Left ventricle myocardium inferior (tissue), 1 donor: ENCODE measurements around the gene STRA6. TPM values are rescaled to one million over a fixed set of nuclear protein-coding genes. Genes with fewer than 3 reads are reported as not detected.

Experiments
- DNase-seq: peaks from one replicate; pipeline ENCODE4 v3.0.0-alpha.2; 2020
- H3K27ac ChIP-seq: fragments of 200-600 bp; replicated peaks from 2 replicates; pipeline ENCODE4 v1.8.0; 2021
- H3K27me3 ChIP-seq: fragments of 200-600 bp; 2 replicates; pipeline ENCODE4 v1.8.0; 2021; ENCODE audit warnings: low read depth
- H3K36me3 ChIP-seq: fragments of 200-600 bp; 2 replicates; pipeline ENCODE4 v1.8.0; 2021
- H3K4me1 ChIP-seq: fragments of 200-600 bp; 2 replicates; pipeline ENCODE4 v1.8.0; 2021
- H3K4me3 ChIP-seq: fragments of 200-600 bp; 2 replicates; pipeline ENCODE4 v1.8.0; 2021; ENCODE audit warnings: mild to moderate bottlenecking, moderate library complexity
- H3K9me3 ChIP-seq: fragments of 200-600 bp; replicated peaks from 2 replicates; pipeline ENCODE4 v1.8.0; 2021
- CTCF ChIP-seq: fragments of 200-600 bp; IDR thresholded peaks from 2 replicates; pipeline ENCODE4 v1.8.0; 2021; ENCODE audit warnings: antibody characterized with exemption, mild to moderate bottlenecking, borderline replicate concordance
- intact Hi-C: fragments of 100-400 bp; cut with micrococcal nuclease; formaldehyde crosslinking; loops from one replicate; pipeline ENCODE4 v1.11.0; 2022
- total RNA-seq: library from RNA; stranded (reverse); fragmentation: NEBNext Ultra II Directional; extraction: Animal tissue kit (Norgen Biotek cat#: 25700); gene quantifications from one replicate; pipeline ENCODE4 v1.2.1, GENCODE V29; 2021
- donor health status: DM: no; HTN: yes; CAD: no; lungs with severe emphysema.

Gene STRA6
- total RNA-seq, 1 donor from 2014 or later = not detected

- peaks cover 42% of the 10 kb centered on the region for H3K27me3 ChIP-seq
These were observed 23.3 kb upstream of the STRA6 start for GRCh38 chr15:74225928-74226327.

GRCh38 chr15:74222240-74223119 is 19.9 kb upstream of the STRA6 start:
- TF ChIP-seq CTCF = no peak
- no peak for DNase-seq
- Histone ChIP-seq H3K4me1 (no peaks in the 10 kb centered on the region), H3K9me3 (no peaks in the 10 kb centered on the region), H3K36me3 (no peaks in the 10 kb centered on the region), H3K27me3 (peaks cover 36% of the 10 kb centered on the region), H3K4me3 (no peak overlapping the region), H3K27ac (no peak overlapping the region)
- intact Hi-C loops = no loop called here

More at GRCh38 chr15:74225928-74226327, 23.3 kb upstream of the STRA6 start:
- intact Hi-C loops = no loop called here
- Histone ChIP-seq H3K4me1 (peaks cover 17% of the 10 kb centered on the region), H3K27ac (no peak overlapping the region), H3K9me3 (no peaks in the 10 kb centered on the region), H3K36me3 (no peaks in the 10 kb centered on the region), H3K4me3 (no peak overlapping the region)
- no peak for DNase-seq
- TF ChIP-seq CTCF = no peak

- TF ChIP-seq CTCF = no peak
- Histone ChIP-seq H3K4me1 (no peaks in the 10 kb centered on the region), H3K27ac (no peak overlapping the region), H3K27me3 (peaks cover 36% of the 10 kb centered on the region), H3K9me3 (no peaks in the 10 kb centered on the region), H3K4me3 (no peak overlapping the region), H3K36me3 (no peaks in the 10 kb centered on the region)
- intact Hi-C loops = no loop called here
- DNase-seq = no peak
These were observed 19.0 kb upstream of the STRA6 start for GRCh38 chr15:74221399-74222239.

- TF ChIP-seq CTCF = no peak
- Histone ChIP-seq H3K27me3 (peaks cover 33% of the 10 kb centered on the region), H3K4me1 (no peaks in the 10 kb centered on the region), H3K27ac (no peak overlapping the region), H3K4me3 (no peak overlapping the region), H3K9me3 (no peaks in the 10 kb centered on the region), H3K36me3 (no peaks in the 10 kb centered on the region)
- intact Hi-C loops = no loop called here
- DNase-seq = no peak
These were observed 18.1 kb upstream of the STRA6 start for GRCh38 chr15:74220475-74221248.
